B cell (primary cell): ENCODE results near the gene CASP5. TPM values are rescaled to one million over a fixed set of nuclear protein-coding genes. Genes with fewer than 3 reads are reported as not detected.

Experiments used
- ATAC-seq: fragments of 200-7000 bp; cut with Tn5 transposase; one replicate; pipeline ENCODE4 v1.10.0; 2021; ENCODE audit warnings: low read depth, mild to moderate bottlenecking, moderate number of reproducible peaks, moderate library complexity
- CTCF ChIA-PET: fragments of 350-600 bp; sonication (Branson Sonifier 250); formaldehyde crosslinking; loops from one replicate; lab custom pipeline; 2021; ENCODE audit warnings: antibody characterized with exemption, inconsistent platforms; lab: Charles Lee
- POLR2A ChIA-PET: fragments of 350-600 bp; sonication (Branson Sonifier 250); formaldehyde crosslinking; loops from one replicate; lab custom pipeline; 2021; ENCODE audit warnings: antibody characterized with exemption; lab: Charles Lee
- DNase-seq: peaks from one replicate; pipeline ENCODE4 v3.0.0; 2013
- H2AFZ ChIP-seq: 2 replicates; pipeline ENCODE4 v1.6.1; 2012; ENCODE audit warnings: mild to moderate bottlenecking, low read depth, low read length; ENCODE audit not compliant: insufficient read depth, poor library complexity, severe bottlenecking
- H3K27ac ChIP-seq, 2 donors: 1 replicate in 1 of 2; 2 replicates in 1 of 2; pipeline ENCODE4 v1.5.1; 2012 to 2013; ENCODE audit warnings: low read length in 2 of 2, mild to moderate bottlenecking in 2 of 2, moderate library complexity in 1 of 2
- H3K27me3 ChIP-seq, 4 experiments: fragments of 200-600 bp in 1 of 4; sonication (generic) in 1 of 4; replicated peaks in 1 of 4; 1 replicate in 2 of 4; 2 replicates in 2 of 4; pipeline versions ENCODE4 v1.6.1 to v1.7.0; 2013 to 2016; ENCODE audit warnings: low read length in 3 of 4, mild to moderate bottlenecking in 2 of 4, mixed read lengths in 1 of 4, moderate library complexity in 1 of 4; ENCODE audit not compliant: insufficient read depth in 4 of 4, control insufficient read depth in 3 of 4; ENCODE audit errors: control extremely low read depth in 1 of 4
- H3K36me3 ChIP-seq, 2 experiments: replicated peaks in 1 of 2; 1 replicate in 1 of 2; 2 replicates in 1 of 2; pipeline versions ENCODE4 v1.6.1 to v1.7.1; 2013; ENCODE audit warnings: low read length in 1 of 2; ENCODE audit not compliant: insufficient read depth in 2 of 2, control insufficient read depth in 1 of 2; ENCODE audit errors: control extremely low read depth in 1 of 2, extremely low read depth in 1 of 2
- H3K4me1 ChIP-seq, 2 donors: fragments of 200-600 bp in 1 of 2; sonication (generic) in 1 of 2; 1 replicate in 1 of 2; 2 replicates in 1 of 2; pipeline versions ENCODE4 v1.5.1 to v1.6.1; 2013 to 2017; ENCODE audit warnings: low read length in 2 of 2; ENCODE audit not compliant: control insufficient read depth in 2 of 2, insufficient read depth in 2 of 2
- H3K4me2 ChIP-seq: replicated peaks from 2 replicates; pipeline ENCODE3; 2012; ENCODE audit warnings: mild to moderate bottlenecking, low read depth, low read length; ENCODE audit not compliant: poor library complexity, severe bottlenecking
- H3K4me3 ChIP-seq, 5 experiments: fragments of 200-600 bp in 1 of 5; sonication (generic) in 1 of 5; 1 replicate in 3 of 5; 2 replicates in 2 of 5; pipeline versions ENCODE4 v1.5.1 to v1.7.0; 2011 to 2016; ENCODE audit warnings: low read length in 4 of 5, mild to moderate bottlenecking in 4 of 5, low read depth in 2 of 5, control low read depth in 1 of 5, moderate library complexity in 1 of 5; ENCODE audit not compliant: insufficient read depth in 1 of 5; ENCODE audit errors: control extremely low read depth in 1 of 5, extremely low read depth in 1 of 5
- H3K79me2 ChIP-seq: fragments of 200-600 bp; sonication (generic); one replicate; pipeline ENCODE4 v1.6.0; 2016; ENCODE audit warnings: low read length; ENCODE audit not compliant: control insufficient read depth, insufficient read depth
- H3K9ac ChIP-seq: fragments of 200-600 bp; sonication (generic); 2 replicates; pipeline ENCODE4 v1.6.1; 2017; ENCODE audit warnings: mild to moderate bottlenecking, low read length, moderate library complexity
- H3K9me3 ChIP-seq, 3 donors: one replicate each; pipeline versions ENCODE4 v1.6.1 to v1.7.1; 2013; ENCODE audit warnings: low read length in 2 of 3; ENCODE audit not compliant: control insufficient read depth in 2 of 3, insufficient read depth in 1 of 3; ENCODE audit errors: control extremely low read depth in 1 of 3
- H4K20me1 ChIP-seq: 2 replicates; pipeline ENCODE4 v1.6.0; 2012; ENCODE audit warnings: mild to moderate bottlenecking, low read length; ENCODE audit not compliant: insufficient read depth, control insufficient read depth, poor library complexity, severe bottlenecking
- H3K27ac Mint-ChIP-seq: one replicate; pipeline ENCODE4 v1.8.0; 2021; ENCODE audit warnings: mixed read lengths
- H3K27me3 Mint-ChIP-seq: one replicate; pipeline ENCODE4 v1.8.0; 2021; ENCODE audit warnings: mixed read lengths
- H3K4me1 Mint-ChIP-seq: one replicate; pipeline ENCODE4 v1.8.0; 2021; ENCODE audit warnings: mixed read lengths
- H3K4me3 Mint-ChIP-seq: one replicate; pipeline ENCODE4 v1.8.0; 2021; ENCODE audit warnings: mixed read lengths
- H3K9me3 Mint-ChIP-seq: one replicate; pipeline ENCODE4 v1.8.0; 2022; ENCODE audit warnings: mixed read lengths; ENCODE audit not compliant: insufficient read depth
- EZH2 ChIP-seq: IDR thresholded peaks from 2 replicates; pipeline ENCODE4 v1.6.1; 2012; ENCODE audit warnings: borderline replicate concordance, low read depth, mild to moderate bottlenecking, moderate library complexity, low read length; ENCODE audit not compliant: insufficient read depth, poor library complexity, severe bottlenecking
- WGBS: methylation state at CpG from one replicate; pipeline ENCODE4 v1.1.5; 2013; ENCODE audit warnings: missing lambda C conversion rate; ENCODE audit not compliant: insufficient coverage; 5-methylcytosine and 5-hydroxymethylcytosine counted together
- intact Hi-C: fragments of 100-400 bp; cut with micrococcal nuclease; formaldehyde crosslinking; loops from one replicate; pipeline ENCODE4 v1.10.0; 2022
- polyA plus RNA-seq: library from polyadenylated mRNA; depleted of rRNA; stranded (reverse); fragments of >200 nt; gene quantifications from 2 replicates; pipeline ENCODE4 v1.2.3, GENCODE V29; 2012
- total RNA-seq, 2 donors: library from RNA; stranded (reverse); fragments of 120-200 nt in 1 of 2; gene quantifications; 1 replicate in 1 of 2; 2 replicates in 1 of 2; pipeline versions ENCODE4 v1.2.3 to v1.2.4, GENCODE V29; 2013 to 2022
- TF ChIP-seq, protein P1 (sequence below): fragments of 200-600 bp; IDR thresholded peaks from one replicate; pipeline ENCODE4 v1.8.0; 2022; ENCODE audit warnings: antibody characterized with exemption, mild to moderate bottlenecking

The CASP5 gene
- total and polyA plus RNA-seq, 2 donors (not counting 1 experiment from before 2014, with no cell fraction given): 0.09 TPM; not detected in 1

DNA sequence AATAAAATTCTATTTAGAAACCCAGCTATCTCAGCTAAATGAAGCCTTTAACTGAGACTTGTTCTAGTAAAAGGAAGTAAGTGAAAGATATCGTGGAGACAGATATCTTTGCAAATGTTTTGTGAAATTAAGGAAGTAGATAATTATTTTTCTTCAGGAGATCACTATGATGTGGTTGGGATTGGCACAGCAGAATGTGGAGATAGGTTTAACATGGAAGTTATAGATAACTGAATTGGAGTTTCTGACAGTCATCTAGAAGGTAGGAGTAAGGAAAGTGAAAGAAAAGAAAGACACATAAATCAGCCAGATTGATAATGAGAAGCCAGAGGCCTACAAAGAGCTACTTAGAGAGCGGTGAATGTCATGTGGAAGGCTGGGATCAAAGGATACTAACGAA is 4.7 kb upstream of the CASP5 start:
- CTCF ChIA-PET: no interaction called here
- POLR2A ChIA-PET: no interaction called here
- Mint-ChIP-seq H3K27ac (peak overlapping the region; percentile 70), H3K4me1 (peaks cover 35% of the 10 kb centered on the region), H3K27me3 (no peaks in the 10 kb centered on the region), H3K4me3 (peak overlapping the region; percentile 47), H3K9me3 (no peaks in the 10 kb centered on the region)
- H2AFZ ChIP-seq: peak overlapping the region; percentile 43
- intact Hi-C loops: no loop called here
- peak overlapping the region in 1 of 2 donors; percentile 45 for H3K27ac ChIP-seq
- H3K36me3 ChIP-seq: peaks cover 22 to 54% of the 10 kb centered on the region in 2 experiments
- WGBS: no CpG with 5 or more reads among the region's 3 CpGs
- no peak overlapping the region for H3K4me3 ChIP-seq
- no peak overlapping the region for H3K9ac ChIP-seq
- H3K27me3 ChIP-seq: no peaks in the 10 kb centered on the region
- ATAC-seq (no peak), DNase-seq (no peak)
- H3K9me3 ChIP-seq: no peaks in the 10 kb centered on the region
- H3K4me2 ChIP-seq: peak overlapping the region; percentile 44
- H4K20me1 ChIP-seq: no peaks in the 10 kb centered on the region
- no peaks in the 10 kb centered on the region for H3K79me2 ChIP-seq
- H3K4me1 ChIP-seq: peaks cover 10 to 21% of the 10 kb centered on the region in 2 donors
- TF ChIP-seq, protein P1, sequence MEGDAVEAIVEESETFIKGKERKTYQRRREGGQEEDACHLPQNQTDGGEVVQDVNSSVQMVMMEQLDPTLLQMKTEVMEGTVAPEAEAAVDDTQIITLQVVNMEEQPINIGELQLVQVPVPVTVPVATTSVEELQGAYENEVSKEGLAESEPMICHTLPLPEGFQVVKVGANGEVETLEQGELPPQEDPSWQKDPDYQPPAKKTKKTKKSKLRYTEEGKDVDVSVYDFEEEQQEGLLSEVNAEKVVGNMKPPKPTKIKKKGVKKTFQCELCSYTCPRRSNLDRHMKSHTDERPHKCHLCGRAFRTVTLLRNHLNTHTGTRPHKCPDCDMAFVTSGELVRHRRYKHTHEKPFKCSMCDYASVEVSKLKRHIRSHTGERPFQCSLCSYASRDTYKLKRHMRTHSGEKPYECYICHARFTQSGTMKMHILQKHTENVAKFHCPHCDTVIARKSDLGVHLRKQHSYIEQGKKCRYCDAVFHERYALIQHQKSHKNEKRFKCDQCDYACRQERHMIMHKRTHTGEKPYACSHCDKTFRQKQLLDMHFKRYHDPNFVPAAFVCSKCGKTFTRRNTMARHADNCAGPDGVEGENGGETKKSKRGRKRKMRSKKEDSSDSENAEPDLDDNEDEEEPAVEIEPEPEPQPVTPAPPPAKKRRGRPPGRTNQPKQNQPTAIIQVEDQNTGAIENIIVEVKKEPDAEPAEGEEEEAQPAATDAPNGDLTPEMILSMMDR: no peak
- no peak for TF ChIP-seq EZH2

DNA sequence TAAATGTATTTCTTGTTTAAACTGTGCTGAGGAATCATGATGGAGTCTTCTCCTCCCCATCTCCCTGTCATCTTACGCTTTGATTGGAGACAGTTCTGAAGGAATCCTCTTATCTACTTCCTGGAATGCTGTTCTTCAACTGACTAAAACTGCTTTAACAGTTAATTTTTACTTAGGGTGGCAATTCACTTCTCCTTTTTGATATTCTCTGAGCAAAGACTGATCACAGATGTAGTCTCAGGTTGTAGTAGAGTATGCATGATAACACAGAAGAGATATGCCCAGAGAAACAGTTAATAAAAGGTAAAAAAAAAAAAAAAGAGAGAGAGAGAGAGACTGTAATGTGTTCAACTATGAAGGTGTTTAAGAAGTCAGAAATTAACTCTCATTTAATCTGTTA is 1.4 kb upstream of the CASP5 start:
- TF ChIP-seq, protein P1: no peak
- no peak for TF ChIP-seq EZH2
- no peak overlapping the region for H2AFZ ChIP-seq
- H3K4me3 Mint-ChIP-seq: no peak overlapping the region
- DNase-seq (no peak), ATAC-seq (no peak)
- H3K27me3 ChIP-seq: no peaks in the 10 kb centered on the region
- H3K27ac ChIP-seq: no peak overlapping the region
- H3K4me3 ChIP-seq: no peak overlapping the region
- no peaks in the 10 kb centered on the region for H3K27me3 Mint-ChIP-seq
- POLR2A ChIA-PET: no interaction called here
- no CpG with 5 or more reads among the region's 1 CpG for WGBS
- peaks cover 11 to 21% of the 10 kb centered on the region in 2 donors for H3K4me1 ChIP-seq
- H3K4me1 Mint-ChIP-seq: peaks cover 32% of the 10 kb centered on the region
- no peaks in the 10 kb centered on the region for H3K9me3 Mint-ChIP-seq
- CTCF ChIA-PET: no interaction called here
- peaks cover 13 to 34% of the 10 kb centered on the region in 2 experiments for H3K36me3 ChIP-seq
- intact Hi-C loops: no loop called here
- no peak overlapping the region for H3K9ac ChIP-seq
- H4K20me1 ChIP-seq: no peaks in the 10 kb centered on the region
- no peaks in the 10 kb centered on the region for H3K79me2 ChIP-seq
- no peak overlapping the region for H3K4me2 ChIP-seq
- H3K9me3 ChIP-seq: no peaks in the 10 kb centered on the region
- H3K27ac Mint-ChIP-seq: no peak overlapping the region
